ENCODE data around the gene MAD1L1. TPM values are rescaled to one million over a fixed set of nuclear protein-coding genes. Genes with fewer than 3 reads are reported as not detected.
"Not testable (repeated sequence)": the region's sequence is repeated elsewhere in the genome, so short reads cannot be mapped to it uniquely, and the experiment has no call there.

The MAD1L1 gene
- total RNA-seq, 2 experiments from 2014 or later = 40.0 to 44.7 TPM

- ATAC-seq = no peak
- intact Hi-C loops (cut with micrococcal nuclease) = no loop called here
- Mint-ChIP-seq H3K4me1 (ENCODE audit: low read depth) (peaks cover 12% of the 10 kb centered on the region), H3K36me3 (ENCODE audit: low read depth) (peaks cover 10% of the 10 kb centered on the region), H3K9me3 (no peaks in the 10 kb centered on the region), H3K27ac (no peak overlapping the region), H3K27me3 (no peaks in the 10 kb centered on the region), H3K4me3 (no peak overlapping the region)
- DNase-seq = no peak
- no peak for TF ChIP-seq CTCF (IDR thresholded peaks at IDR 0.05)
- POLR2A ChIA-PET = no interaction called here
- CTCF ChIA-PET = no interaction called here
Measured at GRCh38 chr7:1972744-1973143, 260.0 kb downstream of the MAD1L1 start.

GRCh38 chr7:1971946-1972654, 260.6 kb downstream of the MAD1L1 start:
- peaks cover 16% of the 10 kb centered on the region for H3K4me1 Mint-ChIP-seq (ENCODE audit: low read depth)
- intact Hi-C loops (cut with micrococcal nuclease) = no loop called here
- no peaks in the 10 kb centered on the region for H3K9me3 Mint-ChIP-seq
- DNase-seq (no peak), ATAC-seq (no peak)
- H3K4me3 Mint-ChIP-seq = no peak overlapping the region
- no peaks in the 10 kb centered on the region for H3K27me3 Mint-ChIP-seq
- ChIA-PET POLR2A (no interaction called here), CTCF (no interaction called here)
- peaks cover 16% of the 10 kb centered on the region for H3K36me3 Mint-ChIP-seq (ENCODE audit: low read depth)
- H3K27ac Mint-ChIP-seq = no peak overlapping the region
- TF ChIP-seq CTCF (IDR thresholded peaks at IDR 0.05) = no peak

GRCh38 chr7:1970895-1971294, 261.9 kb downstream of the MAD1L1 start:
- no peaks in the 10 kb centered on the region for H3K27me3 Mint-ChIP-seq

GRCh38 chr7:1970285-1970660, 262.5 kb downstream of the MAD1L1 start:
- H3K27me3 Mint-ChIP-seq; H3K9me3 Mint-ChIP-seq; DNase-seq; POLR2A ChIA-PET; ATAC-seq; CTCF ChIA-PET; intact Hi-C loops (cut with micrococcal nuclease); H3K4me3 Mint-ChIP-seq; H3K27ac Mint-ChIP-seq: not testable (repeated sequence)
- H3K4me1 Mint-ChIP-seq (ENCODE audit: low read depth) = peaks cover 21% of the 10 kb centered on the region
- peaks cover 14% of the 10 kb centered on the region for H3K36me3 Mint-ChIP-seq (ENCODE audit: low read depth)

More at GRCh38 chr7:1970895-1971294, 261.9 kb downstream of the MAD1L1 start:
- POLR2A ChIA-PET = no interaction called here
- CTCF ChIA-PET = no interaction called here
- intact Hi-C loops (cut with micrococcal nuclease) = no loop called here
- H3K36me3 Mint-ChIP-seq (ENCODE audit: low read depth) = peaks cover 12% of the 10 kb centered on the region
- H3K27ac Mint-ChIP-seq = no peak overlapping the region
- no peak for TF ChIP-seq CTCF (IDR thresholded peaks at IDR 0.05)
- H3K9me3 Mint-ChIP-seq = no peaks in the 10 kb centered on the region
- peaks cover 21% of the 10 kb centered on the region for H3K4me1 Mint-ChIP-seq (ENCODE audit: low read depth)
- H3K4me3 Mint-ChIP-seq = no peak overlapping the region
- ATAC-seq (no peak), DNase-seq (no peak)

GRCh38 chr7:1969459-1970284, 263.1 kb downstream of the MAD1L1 start:
- ATAC-seq = no peak

More at GRCh38 chr7:1969459-1970284, 263.1 kb downstream of the MAD1L1 start:
- no peaks in the 10 kb centered on the region for H3K27me3 Mint-ChIP-seq
- no peak overlapping the region for H3K27ac Mint-ChIP-seq
- no peaks in the 10 kb centered on the region for H3K9me3 Mint-ChIP-seq
- peaks cover 18% of the 10 kb centered on the region for H3K36me3 Mint-ChIP-seq (ENCODE audit: low read depth)
- peak; percentile 14 for DNase-seq
- H3K4me3 Mint-ChIP-seq = no peak overlapping the region
- intact Hi-C loops (cut with micrococcal nuclease) = no loop called here
- H3K4me1 Mint-ChIP-seq (ENCODE audit: low read depth) = peaks cover 21% of the 10 kb centered on the region
- no peak for TF ChIP-seq CTCF (IDR thresholded peaks at IDR 0.05)
- ChIA-PET POLR2A (no interaction called here), CTCF (no interaction called here)

Measured in activated CD8-positive, alpha-beta T cell treated with anti-CD3 and anti-CD28 coated beads for 36 hours (primary cell).